Nephron progenitor cell (in vitro differentiated cells): ENCODE results near the gene SMS.

Experiments
- DNase-seq: peaks from one replicate; pipeline ENCODE4 v3.0.0; 2021
- H3K27ac Mint-ChIP-seq: 2 replicates; pipeline ENCODE4 v1.8.0; 2021; ENCODE audit warnings: mild to moderate bottlenecking, moderate library complexity, mixed read lengths
- H3K27me3 Mint-ChIP-seq: 2 replicates; pipeline ENCODE4 v1.8.0; 2021; ENCODE audit warnings: mild to moderate bottlenecking, low read depth, mixed read lengths; ENCODE audit not compliant: poor library complexity
- H3K36me3 Mint-ChIP-seq: 2 replicates; pipeline ENCODE4 v1.8.0; 2021; ENCODE audit warnings: low read depth, mixed read lengths
- H3K4me1 Mint-ChIP-seq: 2 replicates; pipeline ENCODE4 v1.8.0; 2021; ENCODE audit warnings: mixed read lengths
- H3K4me3 Mint-ChIP-seq: 2 replicates; pipeline ENCODE4 v1.8.0; 2021; ENCODE audit warnings: mild to moderate bottlenecking, moderate library complexity, mixed read lengths
- H3K9me3 Mint-ChIP-seq: 2 replicates; pipeline ENCODE4 v1.8.0; 2021; ENCODE audit warnings: mild to moderate bottlenecking, moderate library complexity, mixed read lengths
- TF ChIP-seq, protein P1 (sequence below): fragments of 200-600 bp; sonication (generic); IDR thresholded peaks from 2 replicates; pipeline ENCODE4 v1.5.0; 2021; ENCODE audit warnings: antibody characterized with exemption

Gene SMS

DNA sequence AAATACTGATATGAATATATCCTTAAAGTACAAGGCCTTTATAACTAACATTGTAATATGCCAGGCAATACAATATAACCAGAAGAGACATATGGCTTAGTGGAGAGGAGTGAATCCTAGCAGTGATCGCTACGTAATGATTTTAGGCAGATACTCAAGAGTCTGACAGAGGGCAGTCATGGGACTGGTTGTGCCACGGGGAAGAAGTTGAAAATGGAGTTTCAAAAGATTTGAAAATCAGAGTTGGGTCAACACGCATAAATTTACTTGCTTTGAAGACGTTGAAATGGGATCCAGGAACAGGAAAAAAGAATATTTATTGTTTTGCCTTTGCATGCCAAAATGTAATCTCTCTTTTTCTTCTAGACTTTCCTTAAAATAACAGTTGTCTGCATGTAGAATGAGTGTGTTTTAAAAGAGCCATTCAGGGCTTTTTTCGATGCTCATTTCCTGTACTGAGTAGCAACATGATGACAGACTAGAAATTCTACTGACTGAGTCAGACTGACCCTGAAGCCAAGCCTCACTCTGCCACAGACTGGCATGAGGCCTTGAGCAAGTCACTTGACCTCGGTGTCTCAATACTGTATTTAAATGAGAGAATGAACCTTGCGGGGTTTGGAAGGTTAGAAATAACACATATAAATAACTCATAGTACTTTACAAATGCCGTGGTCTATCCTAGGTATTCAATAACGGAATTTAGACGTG is 8.1 kb upstream of the SMS start:
- H3K36me3 Mint-ChIP-seq, result no peaks in the 10 kb centered on the region
- DNase-seq, result no peak
- H3K27me3 Mint-ChIP-seq, result peaks cover 7% of the 10 kb centered on the region
- TF ChIP-seq, protein P1, sequence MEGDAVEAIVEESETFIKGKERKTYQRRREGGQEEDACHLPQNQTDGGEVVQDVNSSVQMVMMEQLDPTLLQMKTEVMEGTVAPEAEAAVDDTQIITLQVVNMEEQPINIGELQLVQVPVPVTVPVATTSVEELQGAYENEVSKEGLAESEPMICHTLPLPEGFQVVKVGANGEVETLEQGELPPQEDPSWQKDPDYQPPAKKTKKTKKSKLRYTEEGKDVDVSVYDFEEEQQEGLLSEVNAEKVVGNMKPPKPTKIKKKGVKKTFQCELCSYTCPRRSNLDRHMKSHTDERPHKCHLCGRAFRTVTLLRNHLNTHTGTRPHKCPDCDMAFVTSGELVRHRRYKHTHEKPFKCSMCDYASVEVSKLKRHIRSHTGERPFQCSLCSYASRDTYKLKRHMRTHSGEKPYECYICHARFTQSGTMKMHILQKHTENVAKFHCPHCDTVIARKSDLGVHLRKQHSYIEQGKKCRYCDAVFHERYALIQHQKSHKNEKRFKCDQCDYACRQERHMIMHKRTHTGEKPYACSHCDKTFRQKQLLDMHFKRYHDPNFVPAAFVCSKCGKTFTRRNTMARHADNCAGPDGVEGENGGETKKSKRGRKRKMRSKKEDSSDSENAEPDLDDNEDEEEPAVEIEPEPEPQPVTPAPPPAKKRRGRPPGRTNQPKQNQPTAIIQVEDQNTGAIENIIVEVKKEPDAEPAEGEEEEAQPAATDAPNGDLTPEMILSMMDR, result no peak
- no peak overlapping the region for H3K4me3 Mint-ChIP-seq
- peaks cover 31% of the 10 kb centered on the region for H3K4me1 Mint-ChIP-seq
- no peaks in the 10 kb centered on the region for H3K9me3 Mint-ChIP-seq
- H3K27ac Mint-ChIP-seq, result peak overlapping the region; percentile 77

DNA sequence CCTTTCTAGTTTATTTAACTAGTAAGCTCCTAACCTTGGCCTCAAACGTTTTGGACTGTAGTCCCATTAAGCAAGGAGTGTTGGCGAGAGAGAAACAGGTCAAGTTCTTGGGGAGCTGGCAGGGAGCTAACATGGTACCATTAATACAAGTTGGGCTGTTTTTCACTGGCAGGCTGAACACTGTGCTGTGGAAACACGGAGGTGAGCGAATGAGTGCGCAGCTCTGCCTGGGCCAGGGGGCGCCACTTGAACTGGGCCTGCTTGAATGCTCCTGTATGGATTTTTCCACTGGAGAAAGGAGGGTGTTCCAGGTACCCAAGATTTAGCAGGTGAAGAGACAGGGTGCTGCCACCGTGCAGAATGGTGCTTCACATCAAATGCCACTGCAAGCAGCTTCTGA is 7.4 kb upstream of the SMS start:
- Mint-ChIP-seq H3K4me3 (no peak overlapping the region), H3K27ac (peak overlapping the region; percentile 77), H3K27me3 (peaks cover 7% of the 10 kb centered on the region), H3K9me3 (no peaks in the 10 kb centered on the region), H3K36me3 (no peaks in the 10 kb centered on the region), H3K4me1 (peaks cover 31% of the 10 kb centered on the region)
- TF ChIP-seq, protein P1, result no peak
- no peak for DNase-seq

DNA sequence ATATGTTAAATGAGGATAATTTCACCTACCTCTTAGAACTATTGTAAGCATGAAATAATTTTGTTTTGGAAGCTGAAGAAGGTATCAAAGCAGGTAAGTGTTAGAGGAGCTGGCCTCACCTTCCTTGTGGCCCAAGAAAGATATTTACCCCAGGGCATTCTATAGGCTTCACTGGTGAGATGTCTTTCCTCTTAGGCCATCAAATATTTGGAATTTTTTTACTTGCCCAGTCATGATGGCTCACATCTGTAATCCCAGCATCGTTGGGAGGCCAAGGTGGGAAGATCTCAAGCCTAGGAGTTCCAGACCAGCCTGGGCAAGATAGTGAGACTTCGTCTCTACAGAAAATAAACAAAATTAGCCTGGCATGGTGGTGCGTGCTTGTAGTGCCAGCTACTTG is 6.1 kb upstream of the SMS start:
- Mint-ChIP-seq H3K9me3 (no peaks in the 10 kb centered on the region), H3K4me1 (peaks cover 28% of the 10 kb centered on the region), H3K4me3 (no peak overlapping the region), H3K27ac (no peak overlapping the region), H3K36me3 (no peaks in the 10 kb centered on the region), H3K27me3 (peaks cover 8% of the 10 kb centered on the region)
- TF ChIP-seq, protein P1, result no peak
- DNase-seq, result no peak

DNA sequence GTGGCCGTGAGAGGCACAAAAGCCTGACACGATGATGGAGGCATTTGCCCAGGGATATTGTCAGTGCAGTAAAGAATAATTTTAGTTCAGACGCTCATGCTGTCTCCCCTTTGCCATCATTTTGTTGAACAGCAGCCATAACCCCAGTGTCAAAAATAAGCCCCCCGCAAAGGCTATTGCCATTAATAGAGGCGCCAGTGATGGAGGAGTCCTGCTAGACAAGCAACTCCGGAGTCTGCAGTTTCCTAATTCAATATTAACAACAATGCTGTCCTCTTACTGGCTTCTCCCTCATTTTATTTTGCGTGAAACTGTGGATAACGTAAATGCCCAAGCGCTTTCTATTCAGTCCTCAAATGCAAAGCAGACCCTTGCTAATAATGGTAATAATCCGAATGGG is 603 bp upstream of the SMS start:
- Mint-ChIP-seq H3K4me3 (peak overlapping the region; percentile 77), H3K27me3 (peaks cover 19% of the 10 kb centered on the region), H3K4me1 (peaks cover 39% of the 10 kb centered on the region), H3K9me3 (peaks cover 3% of the 10 kb centered on the region), H3K36me3 (peaks cover 24% of the 10 kb centered on the region), H3K27ac (no peak overlapping the region)
- TF ChIP-seq, protein P1, result no peak
- DNase-seq, result no peak

DNA sequence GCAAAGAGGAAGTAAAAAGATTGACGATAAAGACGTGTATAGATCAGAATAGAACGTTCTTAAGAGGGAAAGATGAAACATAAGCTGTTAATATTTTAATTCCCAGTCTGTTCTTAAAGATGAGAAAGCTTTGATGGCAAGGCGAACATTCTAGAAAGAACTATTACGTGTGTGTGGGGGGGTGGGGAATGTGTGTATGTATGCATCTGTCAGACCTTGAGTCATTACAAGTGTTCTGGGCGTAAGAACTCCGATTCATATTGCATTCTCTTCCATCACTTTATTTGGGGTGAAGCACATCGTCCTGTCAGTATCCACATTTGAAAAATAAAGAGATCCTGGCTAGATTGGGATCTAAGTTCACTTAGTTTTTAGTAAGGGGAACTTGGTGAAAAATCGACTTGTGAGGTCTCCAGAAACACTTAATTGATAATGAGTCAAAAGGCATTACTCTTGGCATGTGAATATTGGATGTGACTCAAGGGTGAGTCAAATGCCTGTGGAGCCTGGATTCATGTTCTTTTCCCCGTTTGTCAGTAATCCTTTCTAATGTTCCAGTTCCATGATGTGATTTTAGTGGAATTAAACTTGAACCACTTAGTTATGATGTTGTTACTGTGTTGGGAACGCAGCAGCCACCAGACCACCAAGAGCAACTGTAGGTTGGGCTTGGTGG is 3.1 kb downstream of the SMS start:
- H3K36me3 Mint-ChIP-seq, result peaks cover 43% of the 10 kb centered on the region
- H3K27me3 Mint-ChIP-seq, result peaks cover 15% of the 10 kb centered on the region
- TF ChIP-seq, protein P1, result no peak
- H3K9me3 Mint-ChIP-seq, result peaks cover 3% of the 10 kb centered on the region
- no peak for DNase-seq
- H3K4me3 Mint-ChIP-seq, result peak overlapping the region; percentile 86
- peaks cover 73% of the 10 kb centered on the region for H3K4me1 Mint-ChIP-seq
- peak overlapping the region; percentile 34 for H3K27ac Mint-ChIP-seq
